KMS-11 (cell line): Measurements from ENCODE around the gene DMD.

ENCODE experiments used
- H2AFZ ChIP-seq: fragments of 200-600 bp; sonication (generic); 2 replicates; pipeline ENCODE4 v1.6.1; 2016; ENCODE audit warnings: antibody characterized with exemption, mixed run types, low read depth
- H3K27ac ChIP-seq: fragments of 200-600 bp; sonication (generic); 2 replicates; pipeline ENCODE4 v1.6.1; 2016; ENCODE audit warnings: mild to moderate bottlenecking, mixed run types
- H3K27me3 ChIP-seq: fragments of 200-600 bp; sonication (generic); 2 replicates; pipeline ENCODE4 v1.6.1; 2017; ENCODE audit warnings: mild to moderate bottlenecking, low read depth, mixed run types, moderate library complexity; ENCODE audit not compliant: insufficient read depth
- H3K36me3 ChIP-seq: fragments of 200-600 bp; sonication (generic); 2 replicates; pipeline ENCODE4 v1.6.1; 2017; ENCODE audit warnings: mild to moderate bottlenecking, mixed run types; ENCODE audit not compliant: insufficient read depth
- H3K4me1 ChIP-seq: fragments of 200-600 bp; sonication (generic); 2 replicates; pipeline ENCODE4 v1.6.1; 2016; ENCODE audit warnings: mild to moderate bottlenecking, low read depth, mixed run types; ENCODE audit not compliant: poor library complexity, severe bottlenecking
- H3K4me2 ChIP-seq: fragments of 200-600 bp; sonication (generic); 2 replicates; pipeline ENCODE4 v1.7.0; 2016; ENCODE audit warnings: mild to moderate bottlenecking, mixed run types
- H3K4me3 ChIP-seq: fragments of 200-600 bp; sonication (generic); IDR thresholded peaks from 2 replicates; pipeline ENCODE4 v1.6.1; 2017; ENCODE audit warnings: low read depth, low read length, mixed read lengths; ENCODE audit not compliant: insufficient read depth
- H3K79me2 ChIP-seq: fragments of 200-600 bp; sonication (generic); 2 replicates; pipeline ENCODE4 v1.6.1; 2016; ENCODE audit warnings: low read depth, mixed run types; ENCODE audit not compliant: insufficient read depth
- H3K9ac ChIP-seq: fragments of 200-600 bp; sonication (generic); 2 replicates; pipeline ENCODE4 v1.6.1; 2016; ENCODE audit warnings: mild to moderate bottlenecking, mixed run types
- H4K20me1 ChIP-seq: fragments of 200-600 bp; sonication (generic); 2 replicates; pipeline ENCODE4 v1.6.1; 2016; ENCODE audit warnings: mild to moderate bottlenecking, mixed run types; ENCODE audit not compliant: insufficient read depth
- TF ChIP-seq, protein P1 (sequence below): fragments of 200-600 bp; sonication (generic); conservative IDR thresholded peaks from 2 replicates; pipeline ENCODE4 v1.6.1; 2017; ENCODE audit warnings: low read depth, mild to moderate bottlenecking, antibody characterized with exemption, low read length, moderate library complexity, mixed read lengths

DMD gene

DNA sequence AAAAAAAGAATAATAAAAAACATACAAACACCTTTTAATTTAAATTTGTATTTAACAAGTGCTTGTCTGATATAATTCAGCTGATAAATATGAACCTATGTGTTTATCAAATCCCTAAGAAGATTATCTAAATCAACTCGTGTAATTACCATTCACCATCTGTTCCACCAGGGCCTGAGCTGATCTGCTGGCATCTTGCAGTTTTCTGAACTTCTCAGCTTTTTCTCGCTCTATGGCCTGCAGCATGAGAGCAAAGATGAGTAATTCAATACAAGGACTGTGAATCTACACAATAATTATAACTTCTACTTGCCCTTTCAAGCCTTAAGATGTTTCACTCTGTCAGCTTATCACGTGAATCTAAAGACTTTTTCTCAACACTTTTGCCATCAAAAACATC, 709.7 kb downstream of the DMD start:
- Histone ChIP-seq H3K4me3 (no peak overlapping the region), H3K79me2 (no peaks in the 10 kb centered on the region), H2AFZ (no peak overlapping the region), H3K9ac (no peak overlapping the region), H4K20me1 (no peaks in the 10 kb centered on the region), H3K4me2 (no peak overlapping the region), H3K27me3 (no peaks in the 10 kb centered on the region), H3K36me3 (no peaks in the 10 kb centered on the region), H3K27ac (no peak overlapping the region), H3K4me1 (no peaks in the 10 kb centered on the region)
- TF ChIP-seq, protein P1, sequence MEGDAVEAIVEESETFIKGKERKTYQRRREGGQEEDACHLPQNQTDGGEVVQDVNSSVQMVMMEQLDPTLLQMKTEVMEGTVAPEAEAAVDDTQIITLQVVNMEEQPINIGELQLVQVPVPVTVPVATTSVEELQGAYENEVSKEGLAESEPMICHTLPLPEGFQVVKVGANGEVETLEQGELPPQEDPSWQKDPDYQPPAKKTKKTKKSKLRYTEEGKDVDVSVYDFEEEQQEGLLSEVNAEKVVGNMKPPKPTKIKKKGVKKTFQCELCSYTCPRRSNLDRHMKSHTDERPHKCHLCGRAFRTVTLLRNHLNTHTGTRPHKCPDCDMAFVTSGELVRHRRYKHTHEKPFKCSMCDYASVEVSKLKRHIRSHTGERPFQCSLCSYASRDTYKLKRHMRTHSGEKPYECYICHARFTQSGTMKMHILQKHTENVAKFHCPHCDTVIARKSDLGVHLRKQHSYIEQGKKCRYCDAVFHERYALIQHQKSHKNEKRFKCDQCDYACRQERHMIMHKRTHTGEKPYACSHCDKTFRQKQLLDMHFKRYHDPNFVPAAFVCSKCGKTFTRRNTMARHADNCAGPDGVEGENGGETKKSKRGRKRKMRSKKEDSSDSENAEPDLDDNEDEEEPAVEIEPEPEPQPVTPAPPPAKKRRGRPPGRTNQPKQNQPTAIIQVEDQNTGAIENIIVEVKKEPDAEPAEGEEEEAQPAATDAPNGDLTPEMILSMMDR, result no peak

DNA sequence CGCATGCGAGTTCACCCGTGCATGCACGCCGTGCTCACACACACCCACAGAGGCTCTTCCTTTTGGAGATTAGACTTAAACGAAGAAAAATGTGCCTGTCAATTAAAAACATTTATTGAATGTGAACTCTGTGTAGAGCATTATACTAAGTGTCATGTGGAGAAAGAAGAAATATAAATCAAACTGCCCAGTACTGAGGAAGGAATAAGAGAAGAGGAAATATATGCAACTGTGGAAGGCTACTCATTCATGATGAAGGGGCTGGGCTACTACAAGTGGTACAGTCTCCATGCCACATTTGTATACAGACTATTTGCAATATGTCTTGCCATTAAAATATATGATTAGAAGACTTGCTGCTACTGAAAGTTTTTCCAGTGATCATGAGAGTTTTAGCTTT, 714.7 kb downstream of the DMD start:
- no peaks in the 10 kb centered on the region for H3K36me3 ChIP-seq
- no peak overlapping the region for H3K4me3 ChIP-seq
- H3K4me2 ChIP-seq, result no peak overlapping the region
- no peak overlapping the region for H3K27ac ChIP-seq
- TF ChIP-seq, protein P1, result no peak
- no peaks in the 10 kb centered on the region for H4K20me1 ChIP-seq
- H2AFZ ChIP-seq, result no peak overlapping the region
- no peaks in the 10 kb centered on the region for H3K79me2 ChIP-seq
- no peaks in the 10 kb centered on the region for H3K27me3 ChIP-seq
- H3K4me1 ChIP-seq, result no peaks in the 10 kb centered on the region
- no peak overlapping the region for H3K9ac ChIP-seq

DNA sequence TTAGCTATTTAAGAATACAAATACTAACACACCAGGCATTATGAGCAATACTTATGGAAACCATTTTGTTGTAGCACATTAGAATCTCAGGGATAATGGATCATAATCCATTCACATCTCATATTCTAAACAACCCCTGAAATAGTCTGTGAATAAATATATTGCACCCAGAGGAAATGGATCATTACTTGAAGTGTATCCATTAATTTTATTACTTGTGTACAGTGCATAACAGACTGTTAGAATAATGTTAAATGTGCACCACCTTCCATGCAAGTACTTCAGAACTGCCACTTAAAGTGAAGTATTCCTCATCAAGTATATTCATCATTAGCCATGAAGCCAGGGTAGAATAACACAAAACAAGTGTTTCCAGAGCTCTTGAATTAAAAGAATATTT, 715.5 kb downstream of the DMD start:
- no peak overlapping the region for H3K9ac ChIP-seq
- H2AFZ ChIP-seq, result no peak overlapping the region
- no peaks in the 10 kb centered on the region for H4K20me1 ChIP-seq
- no peaks in the 10 kb centered on the region for H3K27me3 ChIP-seq
- H3K4me2 ChIP-seq, result no peak overlapping the region
- TF ChIP-seq, protein P1, result no peak
- no peaks in the 10 kb centered on the region for H3K36me3 ChIP-seq
- H3K4me1 ChIP-seq, result no peaks in the 10 kb centered on the region
- H3K79me2 ChIP-seq, result no peaks in the 10 kb centered on the region
- H3K4me3 ChIP-seq, result no peak overlapping the region
- no peak overlapping the region for H3K27ac ChIP-seq

DNA sequence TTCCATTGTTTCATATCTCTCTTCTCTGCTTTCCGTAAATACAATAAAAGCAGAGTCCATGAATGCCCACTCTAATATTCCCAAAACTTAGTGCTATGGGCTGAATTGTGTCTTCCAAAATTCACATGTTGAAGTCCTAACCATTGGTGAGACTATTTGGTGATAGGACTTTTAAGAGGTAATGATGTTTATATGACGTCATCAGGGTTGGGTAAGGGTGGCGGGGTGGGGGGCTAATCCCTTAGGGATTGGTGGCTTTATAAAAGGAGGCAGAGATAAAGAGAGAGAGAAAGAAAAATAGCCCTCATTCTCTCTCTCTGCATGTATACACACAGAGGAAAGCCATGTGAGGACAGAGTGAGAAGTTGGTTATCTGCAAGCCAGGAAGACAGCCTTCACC, 722.2 kb downstream of the DMD start:
- no peaks in the 10 kb centered on the region for H3K27me3 ChIP-seq
- no peaks in the 10 kb centered on the region for H3K4me1 ChIP-seq
- H4K20me1 ChIP-seq, result no peaks in the 10 kb centered on the region
- TF ChIP-seq, protein P1, result no peak
- no peak overlapping the region for H3K4me2 ChIP-seq
- H2AFZ ChIP-seq, result no peak overlapping the region
- H3K36me3 ChIP-seq, result no peaks in the 10 kb centered on the region
- no peak overlapping the region for H3K9ac ChIP-seq
- no peaks in the 10 kb centered on the region for H3K79me2 ChIP-seq
- no peak overlapping the region for H3K4me3 ChIP-seq
- no peak overlapping the region for H3K27ac ChIP-seq
